ENCODE results near the gene FSIP1.

Gene FSIP1

DNA sequence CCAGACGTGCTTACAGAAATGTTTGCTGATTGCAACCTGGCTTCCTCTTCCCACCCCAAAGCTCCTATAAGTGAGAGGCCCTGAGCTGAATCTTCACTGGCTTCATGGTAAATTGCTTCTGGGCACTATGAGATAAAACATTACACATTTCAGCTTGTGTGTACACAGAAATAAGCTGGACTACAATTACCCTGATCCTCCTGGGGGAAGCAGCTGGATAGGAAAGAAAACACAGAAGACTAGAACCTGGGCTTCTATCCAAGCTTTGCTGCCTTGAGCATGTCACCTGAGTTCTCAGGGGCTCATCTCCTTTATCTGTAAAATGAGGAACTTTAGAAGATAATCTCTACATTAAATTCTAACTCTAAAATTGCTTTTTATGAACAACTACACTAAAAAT is 161.4 kb downstream of the FSIP1 start:
- Histone ChIP-seq H2BK15ac (ENCODE audit: low read depth, poor library complexity, severe bottlenecking) (peak overlapping the region; percentile 80), H3K27ac (ENCODE audit: low read length, poor library complexity, severe bottlenecking) (no peak overlapping the region), H4K91ac (ENCODE audit: low read length) (no peak overlapping the region), H3K23ac (ENCODE audit: low read length in 2 of 2) (no peak overlapping the region), H2BK12ac (ENCODE audit: low read length in 2 of 2) (no peak overlapping the region), H3K4ac (ENCODE audit: low read depth in 1 of 2, low read length in 2 of 2) (no peak overlapping the region), H4K8ac (ENCODE audit: low read length) (no peak overlapping the region), H3K27me3 (ENCODE audit: control insufficient read depth in 1 of 2, insufficient read depth in 1 of 2, low read length in 2 of 2) (no peaks in the 10 kb centered on the region), H2AK5ac (ENCODE audit: low read length, severe bottlenecking) (peak overlapping the region; percentile 55), H2AFZ (ENCODE audit: low read depth, low read length) (no peak overlapping the region), H2BK120ac (ENCODE audit: low read depth, low read length) (no peak overlapping the region), H3K18ac (ENCODE audit: low read depth in 1 of 2, low read length in 2 of 2) (peak overlapping the region in 1 of 2 experiments; percentile 40), H2BK5ac (ENCODE audit: low read depth, low read length, poor library complexity, severe bottlenecking) (no peak overlapping the region), H3K9ac (ENCODE audit: low read length) (no peak overlapping the region), H3K4me2 (ENCODE audit: low read length, poor library complexity, severe bottlenecking) (no peak overlapping the region), H3K79me1 (replicated peaks; ENCODE audit: low read length, poor library complexity, severe bottlenecking) (no peaks in the 10 kb centered on the region), H3K36me3 (ENCODE audit: control insufficient read depth in 1 of 2, insufficient read depth in 2 of 2, low read depth in 1 of 2, low read length in 2 of 2) (no peaks in the 10 kb centered on the region), H3K4me3 (ENCODE audit: insufficient read depth in 1 of 2, low read depth in 1 of 2, low read length in 2 of 2) (no peak overlapping the region), H3K14ac (ENCODE audit: low read length in 2 of 2) (no peak overlapping the region), H3K9me3 (ENCODE audit: control insufficient read depth, low read length) (no peaks in the 10 kb centered on the region), H3K4me1 (ENCODE audit: control insufficient read depth, insufficient read depth, low read depth, low read length) (peaks cover 11% of the 10 kb centered on the region)
- no peak for DNase-seq
- WGBS: 100% methylated on average over 1 of the region's 1 CpG

DNA sequence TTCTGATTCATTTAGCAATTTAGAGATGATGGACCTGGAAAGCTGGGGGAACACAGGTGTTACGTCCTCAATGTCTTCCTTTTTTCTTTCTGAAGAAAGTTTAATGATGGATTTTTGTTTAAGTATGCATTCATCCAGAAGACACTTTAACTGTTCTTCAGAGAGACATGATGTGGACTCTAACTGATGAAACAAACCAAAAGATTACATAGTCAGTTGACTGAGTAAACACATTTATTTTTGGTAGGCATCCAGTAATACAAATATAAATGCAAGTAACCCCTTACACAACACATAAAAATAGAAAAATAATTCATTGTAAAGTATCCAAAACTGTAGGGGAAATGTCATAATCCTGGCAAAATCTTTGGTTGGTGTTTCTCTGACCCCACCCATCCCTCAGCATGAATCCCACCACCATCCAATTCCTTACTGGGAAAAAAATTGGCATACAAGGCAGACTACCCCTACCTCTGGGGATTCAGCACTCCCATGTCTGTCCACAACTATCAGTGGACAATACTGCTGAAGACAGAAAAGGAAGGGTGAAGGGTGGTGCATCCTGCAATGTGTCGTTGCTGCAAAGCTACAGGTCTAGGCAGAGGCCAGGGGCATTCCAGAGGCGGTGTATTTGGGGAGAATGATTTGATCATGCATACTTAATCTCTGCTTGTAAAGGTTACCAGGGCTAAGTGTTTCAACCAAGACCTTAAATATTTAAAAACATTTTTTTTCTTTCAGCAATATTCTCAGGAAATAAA is 164.4 kb downstream of the FSIP1 start:
- Histone ChIP-seq H4K8ac (ENCODE audit: low read length) (no peak overlapping the region), H3K9ac (ENCODE audit: low read length) (no peak overlapping the region), H3K4me2 (ENCODE audit: low read length, poor library complexity, severe bottlenecking) (no peak overlapping the region), H3K27me3 (ENCODE audit: control insufficient read depth in 1 of 2, insufficient read depth in 1 of 2, low read length in 2 of 2) (no peaks in the 10 kb centered on the region), H2AK5ac (ENCODE audit: low read length, severe bottlenecking) (no peak overlapping the region), H3K14ac (ENCODE audit: low read length in 2 of 2) (no peak overlapping the region), H2BK15ac (ENCODE audit: low read depth, poor library complexity, severe bottlenecking) (no peak overlapping the region), H2AFZ (ENCODE audit: low read depth, low read length) (no peak overlapping the region), H2BK5ac (ENCODE audit: low read depth, low read length, poor library complexity, severe bottlenecking) (no peak overlapping the region), H3K18ac (ENCODE audit: low read depth in 1 of 2, low read length in 2 of 2) (no peak overlapping the region), H2BK120ac (ENCODE audit: low read depth, low read length) (no peak overlapping the region), H3K4me3 (ENCODE audit: insufficient read depth in 1 of 2, low read depth in 1 of 2, low read length in 2 of 2) (no peak overlapping the region), H2BK12ac (ENCODE audit: low read length in 2 of 2) (no peak overlapping the region), H3K79me1 (replicated peaks; ENCODE audit: low read length, poor library complexity, severe bottlenecking) (no peaks in the 10 kb centered on the region), H3K23ac (ENCODE audit: low read length in 2 of 2) (no peak overlapping the region), H3K27ac (ENCODE audit: low read length, poor library complexity, severe bottlenecking) (no peak overlapping the region), H4K91ac (ENCODE audit: low read length) (no peak overlapping the region), H3K4me1 (ENCODE audit: control insufficient read depth, insufficient read depth, low read depth, low read length) (no peaks in the 10 kb centered on the region), H3K36me3 (ENCODE audit: control insufficient read depth in 1 of 2, insufficient read depth in 2 of 2, low read depth in 1 of 2, low read length in 2 of 2) (no peaks in the 10 kb centered on the region), H3K9me3 (ENCODE audit: control insufficient read depth, low read length) (peaks cover 14% of the 10 kb centered on the region), H3K4ac (ENCODE audit: low read depth in 1 of 2, low read length in 2 of 2) (no peak overlapping the region)
- WGBS: 95% methylated on average over 2 of the region's 3 CpGs
- no peak for DNase-seq

DNA sequence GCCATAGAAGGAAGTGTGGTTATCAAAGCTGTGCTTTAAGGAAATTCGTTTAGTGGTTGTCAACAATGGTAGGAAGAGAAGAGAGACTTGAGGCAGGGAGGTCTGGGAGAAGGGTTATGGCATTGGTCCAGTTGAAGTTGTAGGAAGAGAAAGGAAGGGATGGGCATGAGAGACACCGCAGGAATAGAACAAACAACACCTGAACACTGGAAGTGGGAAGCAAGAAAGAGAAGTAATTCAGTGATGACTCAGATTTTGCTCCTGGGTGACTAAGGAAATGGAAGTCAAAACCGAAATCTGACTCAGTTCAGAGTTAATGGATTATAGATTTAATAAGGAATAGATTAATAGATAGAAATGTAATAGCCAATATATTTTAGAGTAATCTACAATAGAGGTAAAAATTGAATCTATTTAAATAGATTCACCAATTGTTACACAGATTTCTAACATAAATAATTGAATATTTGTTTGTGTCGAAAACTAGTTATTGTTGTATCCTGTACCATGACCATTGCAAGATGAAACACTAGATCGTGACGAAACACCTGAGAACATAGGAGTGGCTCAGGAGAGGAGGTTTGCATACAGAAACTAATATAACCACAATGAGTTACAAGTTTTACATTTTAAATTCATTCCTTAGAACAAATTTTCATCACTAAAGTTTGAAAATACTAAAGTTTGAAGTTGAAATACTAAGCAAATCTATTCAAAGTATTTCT is 165.7 kb downstream of the FSIP1 start:
- Histone ChIP-seq H3K4me2 (ENCODE audit: low read length, poor library complexity, severe bottlenecking) (no peak overlapping the region), H3K4ac (ENCODE audit: low read depth in 1 of 2, low read length in 2 of 2) (no peak overlapping the region), H3K4me1 (ENCODE audit: control insufficient read depth, insufficient read depth, low read depth, low read length) (no peaks in the 10 kb centered on the region), H3K27ac (ENCODE audit: low read length, poor library complexity, severe bottlenecking) (no peak overlapping the region), H2AK5ac (ENCODE audit: low read length, severe bottlenecking) (no peak overlapping the region), H2BK5ac (ENCODE audit: low read depth, low read length, poor library complexity, severe bottlenecking) (no peak overlapping the region), H2BK12ac (ENCODE audit: low read length in 2 of 2) (no peak overlapping the region), H3K36me3 (ENCODE audit: control insufficient read depth in 1 of 2, insufficient read depth in 2 of 2, low read depth in 1 of 2, low read length in 2 of 2) (no peaks in the 10 kb centered on the region), H3K9ac (ENCODE audit: low read length) (no peak overlapping the region), H3K4me3 (ENCODE audit: insufficient read depth in 1 of 2, low read depth in 1 of 2, low read length in 2 of 2) (no peak overlapping the region), H3K14ac (ENCODE audit: low read length in 2 of 2) (no peak overlapping the region), H3K23ac (ENCODE audit: low read length in 2 of 2) (no peak overlapping the region), H2BK120ac (ENCODE audit: low read depth, low read length) (no peak overlapping the region), H3K27me3 (ENCODE audit: control insufficient read depth in 1 of 2, insufficient read depth in 1 of 2, low read length in 2 of 2) (no peaks in the 10 kb centered on the region), H4K91ac (ENCODE audit: low read length) (no peak overlapping the region), H2BK15ac (ENCODE audit: low read depth, poor library complexity, severe bottlenecking) (no peak overlapping the region), H3K79me1 (replicated peaks; ENCODE audit: low read length, poor library complexity, severe bottlenecking) (no peaks in the 10 kb centered on the region), H3K9me3 (ENCODE audit: control insufficient read depth, low read length) (peaks cover 23% of the 10 kb centered on the region), H3K18ac (ENCODE audit: low read depth in 1 of 2, low read length in 2 of 2) (no peak overlapping the region), H4K8ac (ENCODE audit: low read length) (no peak overlapping the region), H2AFZ (ENCODE audit: low read depth, low read length) (no peak overlapping the region)
- DNase-seq: no peak
- WGBS: 77% methylated on average over 2 of the region's 6 CpGs

DNA sequence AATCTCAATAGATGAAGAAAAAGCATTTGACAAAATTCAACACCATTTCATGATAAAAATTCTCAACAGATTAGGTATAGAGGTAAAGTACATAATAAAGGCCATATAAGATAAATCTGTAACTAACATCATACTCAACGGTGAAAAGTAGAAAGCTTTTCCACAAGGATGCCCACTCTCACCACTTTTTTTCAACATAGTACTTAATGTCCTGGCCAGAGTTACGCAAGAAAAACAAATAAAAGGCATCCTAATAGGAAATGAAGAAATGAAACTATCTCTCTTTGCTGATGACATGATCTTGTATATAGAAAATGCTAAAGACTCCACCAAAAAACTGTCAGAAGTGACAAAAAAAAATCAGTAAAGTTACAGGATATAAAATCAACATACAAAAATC is 168.8 kb downstream of the FSIP1 start:
- no peak overlapping the region for H3K4me2 ChIP-seq (ENCODE audit: low read length, poor library complexity, severe bottlenecking)
- H3K79me1 ChIP-seq (replicated peaks; ENCODE audit: low read length, poor library complexity, severe bottlenecking): no peaks in the 10 kb centered on the region
- H2BK5ac ChIP-seq (ENCODE audit: low read depth, low read length, poor library complexity, severe bottlenecking): no peak overlapping the region
- H2BK15ac ChIP-seq (ENCODE audit: low read depth, poor library complexity, severe bottlenecking): no peak overlapping the region
- no peak for DNase-seq
- no peak overlapping the region for H3K4me3 ChIP-seq (ENCODE audit: insufficient read depth in 1 of 2, low read depth in 1 of 2, low read length in 2 of 2)
- no peak overlapping the region for H3K4ac ChIP-seq (ENCODE audit: low read depth in 1 of 2, low read length in 2 of 2)
- no peak overlapping the region for H2AFZ ChIP-seq (ENCODE audit: low read depth, low read length)
- H3K14ac ChIP-seq (ENCODE audit: low read length in 2 of 2): no peak overlapping the region
- no peaks in the 10 kb centered on the region for H3K36me3 ChIP-seq (ENCODE audit: control insufficient read depth in 1 of 2, insufficient read depth in 2 of 2, low read depth in 1 of 2, low read length in 2 of 2)
- H3K27me3 ChIP-seq (ENCODE audit: control insufficient read depth in 1 of 2, insufficient read depth in 1 of 2, low read length in 2 of 2): no peaks in the 10 kb centered on the region
- no peak overlapping the region for H3K18ac ChIP-seq (ENCODE audit: low read depth in 1 of 2, low read length in 2 of 2)
- no peak overlapping the region for H2AK5ac ChIP-seq (ENCODE audit: low read length, severe bottlenecking)
- H3K27ac ChIP-seq (ENCODE audit: low read length, poor library complexity, severe bottlenecking): no peak overlapping the region
- H2BK120ac ChIP-seq (ENCODE audit: low read depth, low read length): no peak overlapping the region
- no peak overlapping the region for H4K8ac ChIP-seq (ENCODE audit: low read length)
- no peak overlapping the region for H3K23ac ChIP-seq (ENCODE audit: low read length in 2 of 2)
- H3K4me1 ChIP-seq (ENCODE audit: control insufficient read depth, insufficient read depth, low read depth, low read length): no peaks in the 10 kb centered on the region
- H3K9ac ChIP-seq (ENCODE audit: low read length): no peak overlapping the region
- H2BK12ac ChIP-seq (ENCODE audit: low read length in 2 of 2): no peak overlapping the region
- peaks cover 53% of the 10 kb centered on the region for H3K9me3 ChIP-seq (ENCODE audit: control insufficient read depth, low read length)
- 83% methylated on average over 1 of the region's 2 CpGs for WGBS
- no peak overlapping the region for H4K91ac ChIP-seq (ENCODE audit: low read length)
